PC-9 (cell line): ENCODE measurements around the gene NOP56.

ENCODE experiments used
- EZH2 ChIP-seq: fragments of 200-600 bp; sonication (generic); IDR thresholded peaks from 2 replicates; pipeline ENCODE4 v1.8.0; 2017; ENCODE audit warnings: antibody characterized with exemption, low read depth
- TF ChIP-seq, protein P1 (sequence below): fragments of 200-600 bp; sonication (generic); conservative IDR thresholded peaks from 2 replicates; pipeline ENCODE4 v1.6.1; 2017; ENCODE audit warnings: mixed run types, antibody characterized with exemption, mild to moderate bottlenecking, moderate library complexity

GRCh38 chr20:2637246-2637645 is 15.2 kb upstream of the NOP56 start:
- TF ChIP-seq, protein P1, sequence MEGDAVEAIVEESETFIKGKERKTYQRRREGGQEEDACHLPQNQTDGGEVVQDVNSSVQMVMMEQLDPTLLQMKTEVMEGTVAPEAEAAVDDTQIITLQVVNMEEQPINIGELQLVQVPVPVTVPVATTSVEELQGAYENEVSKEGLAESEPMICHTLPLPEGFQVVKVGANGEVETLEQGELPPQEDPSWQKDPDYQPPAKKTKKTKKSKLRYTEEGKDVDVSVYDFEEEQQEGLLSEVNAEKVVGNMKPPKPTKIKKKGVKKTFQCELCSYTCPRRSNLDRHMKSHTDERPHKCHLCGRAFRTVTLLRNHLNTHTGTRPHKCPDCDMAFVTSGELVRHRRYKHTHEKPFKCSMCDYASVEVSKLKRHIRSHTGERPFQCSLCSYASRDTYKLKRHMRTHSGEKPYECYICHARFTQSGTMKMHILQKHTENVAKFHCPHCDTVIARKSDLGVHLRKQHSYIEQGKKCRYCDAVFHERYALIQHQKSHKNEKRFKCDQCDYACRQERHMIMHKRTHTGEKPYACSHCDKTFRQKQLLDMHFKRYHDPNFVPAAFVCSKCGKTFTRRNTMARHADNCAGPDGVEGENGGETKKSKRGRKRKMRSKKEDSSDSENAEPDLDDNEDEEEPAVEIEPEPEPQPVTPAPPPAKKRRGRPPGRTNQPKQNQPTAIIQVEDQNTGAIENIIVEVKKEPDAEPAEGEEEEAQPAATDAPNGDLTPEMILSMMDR, result no peak
- TF ChIP-seq EZH2, result no peak
